HEK293 (cell line): ENCODE measurements around the gene DNAL4.
A peak's percentile ranks its signal among the peaks of the same experiment; 100 is the strongest.

ENCODE experiments used
- KLF16 ChIP-seq: fragments of 450-650 bp; formaldehyde crosslinking; IDR thresholded peaks from 2 replicates; pipeline ENCODE4 v1.5.1; 2017; ENCODE audit warnings: missing biosample characterization, missing genetic modification characterization
- KLF8 ChIP-seq: fragments of 450-650 bp; formaldehyde crosslinking; IDR thresholded peaks from 2 replicates; pipeline ENCODE4 v1.5.1; 2016; ENCODE audit warnings: missing biosample characterization, missing genetic modification characterization
- OSR2 ChIP-seq: fragments of 450-650 bp; formaldehyde crosslinking; IDR thresholded peaks from 2 replicates; pipeline ENCODE4 v1.5.1; 2016; ENCODE audit warnings: missing biosample characterization, missing genetic modification characterization
- SALL2 ChIP-seq: fragments of 450-650 bp; formaldehyde crosslinking; IDR thresholded peaks from 2 replicates; pipeline ENCODE4 v1.5.0; 2017; ENCODE audit warnings: missing biosample characterization, mild to moderate bottlenecking, missing genetic modification characterization, borderline replicate concordance
- SETDB1 ChIP-seq: IDR thresholded peaks from one replicate; pipeline ENCODE4 v1.6.1; 2017; ENCODE audit warnings: mild to moderate bottlenecking, low read length, moderate library complexity, mixed read lengths; ENCODE audit not compliant: insufficient read length
- SP2 ChIP-seq: fragments of 450-650 bp; formaldehyde crosslinking; IDR thresholded peaks from 2 replicates; pipeline ENCODE4 v1.5.1; 2016; ENCODE audit warnings: missing biosample characterization, missing genetic modification characterization
- SP7 ChIP-seq: fragments of 450-650 bp; formaldehyde crosslinking; IDR thresholded peaks from 2 replicates; pipeline ENCODE4 v1.5.1; 2016; ENCODE audit warnings: missing biosample characterization, missing genetic modification characterization
- TCF7L2 ChIP-seq: IDR thresholded peaks from 2 replicates; pipeline ENCODE4 v1.6.1; 2011; ENCODE audit warnings: low read depth, mild to moderate bottlenecking, inconsistent platforms, low read length, moderate library complexity, borderline replicate concordance
- ZBTB1 ChIP-seq: fragments of 450-650 bp; formaldehyde crosslinking; IDR thresholded peaks from 2 replicates; pipeline ENCODE4 v1.5.1; 2016; ENCODE audit warnings: missing biosample characterization, missing genetic modification characterization
- ZBTB20 ChIP-seq: fragments of 450-650 bp; formaldehyde crosslinking; IDR thresholded peaks from 2 replicates; pipeline ENCODE4 v1.5.1; 2016; ENCODE audit warnings: missing biosample characterization, missing genetic modification characterization
- ZBTB8A ChIP-seq: fragments of 450-650 bp; formaldehyde crosslinking; IDR thresholded peaks from 2 replicates; pipeline ENCODE4 v1.5.1; 2016; ENCODE audit warnings: missing biosample characterization, missing genetic modification characterization
- ZFP3 ChIP-seq: fragments of 450-650 bp; formaldehyde crosslinking; IDR thresholded peaks from 2 replicates; pipeline ENCODE4 v1.5.1; 2016; ENCODE audit warnings: low read depth, missing biosample characterization, missing genetic modification characterization
- ZFP37 ChIP-seq: fragments of 450-650 bp; formaldehyde crosslinking; IDR thresholded peaks from 2 replicates; pipeline ENCODE4 v1.5.1; 2016; ENCODE audit warnings: missing biosample characterization, missing genetic modification characterization
- ZNF112 ChIP-seq: fragments of 450-650 bp; formaldehyde crosslinking; IDR thresholded peaks from 2 replicates; pipeline ENCODE4 v1.5.0; 2017; ENCODE audit warnings: missing biosample characterization, missing genetic modification characterization
- ZNF157 ChIP-seq: fragments of 450-650 bp; formaldehyde crosslinking; IDR thresholded peaks from 2 replicates; pipeline ENCODE4 v1.5.1; 2016; ENCODE audit warnings: missing biosample characterization, missing genetic modification characterization
- ZNF223 ChIP-seq: fragments of 450-650 bp; formaldehyde crosslinking; IDR thresholded peaks from 2 replicates; pipeline ENCODE4 v1.5.1; 2016; ENCODE audit warnings: missing biosample characterization, missing genetic modification characterization
- ZNF24 ChIP-seq: fragments of 450-650 bp; formaldehyde crosslinking; IDR thresholded peaks from 2 replicates; pipeline ENCODE4 v1.5.1; 2016; ENCODE audit warnings: missing biosample characterization, missing genetic modification characterization
- ZNF416 ChIP-seq: fragments of 450-650 bp; formaldehyde crosslinking; IDR thresholded peaks from 2 replicates; pipeline ENCODE4 v1.5.1; 2016; ENCODE audit warnings: missing biosample characterization, missing genetic modification characterization
- ZNF558 ChIP-seq: fragments of 450-650 bp; formaldehyde crosslinking; IDR thresholded peaks from 2 replicates; pipeline ENCODE4 v1.5.1; 2016; ENCODE audit warnings: missing biosample characterization, missing genetic modification characterization
- ZNF561 ChIP-seq: fragments of 450-650 bp; IDR thresholded peaks from 2 replicates; pipeline ENCODE4 v1.5.1; 2018; ENCODE audit warnings: missing biosample characterization, missing genetic modification characterization, borderline replicate concordance
- ZNF600 ChIP-seq: fragments of 450-650 bp; formaldehyde crosslinking; IDR thresholded peaks from 2 replicates; pipeline ENCODE4 v1.5.1; 2016; ENCODE audit warnings: missing biosample characterization, missing genetic modification characterization
- ZNF623 ChIP-seq: fragments of 450-650 bp; formaldehyde crosslinking; IDR thresholded peaks from 2 replicates; pipeline ENCODE4 v1.5.1; 2016; ENCODE audit warnings: missing biosample characterization, missing genetic modification characterization
- ZNF658 ChIP-seq: fragments of 450-650 bp; formaldehyde crosslinking; IDR thresholded peaks from 2 replicates; pipeline ENCODE4; 2016; ENCODE audit warnings: missing biosample characterization, missing genetic modification characterization
- ZNF660 ChIP-seq: fragments of 450-650 bp; IDR thresholded peaks from 2 replicates; pipeline ENCODE4 v1.5.1; 2018; ENCODE audit warnings: missing biosample characterization, mild to moderate bottlenecking, missing genetic modification characterization
- ZNF677 ChIP-seq: fragments of 450-650 bp; IDR thresholded peaks from 2 replicates; pipeline ENCODE4 v1.5.0; 2018; ENCODE audit warnings: missing biosample characterization, mild to moderate bottlenecking, missing genetic modification characterization, moderate library complexity
- ZNF707 ChIP-seq: fragments of 450-650 bp; formaldehyde crosslinking; IDR thresholded peaks from 2 replicates; pipeline ENCODE4 v1.5.1; 2016; ENCODE audit warnings: missing biosample characterization, missing genetic modification characterization
- ZNF76 ChIP-seq: fragments of 450-650 bp; formaldehyde crosslinking; IDR thresholded peaks from 2 replicates; pipeline ENCODE4; 2016; ENCODE audit warnings: low read depth, missing biosample characterization, missing genetic modification characterization, borderline replicate concordance
- ZNF777 ChIP-seq: fragments of 450-650 bp; formaldehyde crosslinking; IDR thresholded peaks from 2 replicates; pipeline ENCODE4 v1.5.1; 2017; ENCODE audit warnings: missing biosample characterization, missing genetic modification characterization, borderline replicate concordance
- TF ChIP-seq, protein P1 (sequence below): fragments of 450-650 bp; formaldehyde crosslinking; IDR thresholded peaks from 2 replicates; pipeline ENCODE4 v1.5.1; 2017; ENCODE audit warnings: missing biosample characterization, mild to moderate bottlenecking, missing genetic modification characterization, moderate library complexity
- TF ChIP-seq, protein P2 (sequence below): fragments of 450-650 bp; formaldehyde crosslinking; IDR thresholded peaks from 2 replicates; pipeline ENCODE4 v1.5.1; 2017; ENCODE audit warnings: missing biosample characterization, missing genetic modification characterization
- TF ChIP-seq, protein P3 (sequence below): fragments of 450-650 bp; formaldehyde crosslinking; IDR thresholded peaks from 2 replicates; pipeline ENCODE4 v1.5.1; 2016; ENCODE audit warnings: missing biosample characterization, missing genetic modification characterization, low read depth
- TF ChIP-seq, protein P4 (sequence below): fragments of 450-650 bp; formaldehyde crosslinking; IDR thresholded peaks from 2 replicates; pipeline ENCODE4 v1.5.1; 2016; ENCODE audit warnings: missing biosample characterization, missing genetic modification characterization
- TF ChIP-seq, protein P5 (sequence below): fragments of 450-650 bp; formaldehyde crosslinking; IDR thresholded peaks from 2 replicates; pipeline ENCODE4 v1.5.1; 2016; ENCODE audit warnings: missing biosample characterization, missing genetic modification characterization

DNAL4 gene

DNA sequence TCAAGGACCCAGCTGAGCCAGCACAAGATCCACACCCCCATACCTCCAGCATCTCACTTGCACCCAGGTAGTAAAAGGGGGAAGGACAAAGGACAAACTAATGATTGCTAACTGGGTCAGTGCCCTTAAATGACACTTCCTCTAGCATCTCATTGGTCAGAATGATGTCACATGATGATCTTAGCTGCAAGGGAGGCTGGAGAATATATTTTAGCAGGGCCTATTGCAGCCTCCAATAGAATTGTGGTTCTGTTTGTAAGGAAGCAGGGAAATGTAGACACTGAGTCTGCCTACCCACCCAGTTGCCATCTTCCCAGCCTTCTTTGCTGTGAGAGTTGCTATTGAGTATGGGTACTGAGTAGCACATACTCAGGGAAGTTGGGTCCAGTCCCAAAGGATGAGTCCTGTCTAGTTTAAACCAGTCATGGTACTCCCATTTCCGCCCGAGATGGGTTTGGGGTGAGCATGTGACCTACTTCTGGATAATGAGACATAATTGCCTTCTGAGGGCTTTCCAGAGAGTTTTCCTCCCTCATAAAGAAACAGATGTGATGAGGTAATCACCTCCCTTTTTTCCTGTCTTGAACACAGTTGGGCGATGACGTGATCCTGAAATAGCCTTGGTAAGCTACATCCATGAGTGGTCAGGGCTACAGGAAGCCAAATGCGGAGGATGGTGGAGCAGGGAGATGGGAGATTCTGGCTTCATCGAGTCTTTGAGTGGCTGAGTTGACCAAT is 5.5 kb upstream of the DNAL4 start (continued):
- TF ChIP-seq KLF16 (tag by site-specific recombination) (0 out of 2 replicates have a peak, but pooled peaks have one; percentile 34), SP2 (tag by site-specific recombination) (peak; percentile 43), ZFP37 (tag by site-specific recombination) (no peak), ZNF416 (tag by site-specific recombination) (no peak), ZNF707 (no peak), SALL2 (tag by site-specific recombination) (no peak), ZNF777 (tag by site-specific recombination) (no peak), ZBTB1 (tag by site-specific recombination) (0 out of 2 replicates have a peak, but pooled peaks have one; percentile 17), ZNF660 (tag by site-specific recombination) (peak; percentile 86), ZBTB20 (tag by site-specific recombination) (no peak), ZNF223 (tag by site-specific recombination) (no peak), KLF8 (tag by site-specific recombination) (peak; percentile 46; the same call in 1 of the 2 replicates), ZFP3 (tag by site-specific recombination) (no peak), ZNF24 (tag by site-specific recombination) (peak; percentile 66; the same call in 1 of the 2 replicates), SETDB1 (peak; percentile 85), ZNF600 (tag by site-specific recombination) (no peak), ZNF658 (tag by site-specific recombination) (no peak), ZNF558 (tag by site-specific recombination) (no peak), TCF7L2 (no peak), ZNF112 (no peak), ZNF677 (no peak), OSR2 (peak; percentile 77), ZNF561 (no peak), SP7 (tag by site-specific recombination) (peak; percentile 68; the same call in 1 of the 2 replicates), ZBTB8A (tag by site-specific recombination) (peak; percentile 39; the same call in 1 of the 2 replicates), ZNF76 (tag by site-specific recombination) (peak; percentile 19; the same call in 1 of the 2 replicates), ZNF157 (tag by site-specific recombination) (no peak), ZNF623 (tag by site-specific recombination) (no peak)
- TF ChIP-seq, protein P1, sequence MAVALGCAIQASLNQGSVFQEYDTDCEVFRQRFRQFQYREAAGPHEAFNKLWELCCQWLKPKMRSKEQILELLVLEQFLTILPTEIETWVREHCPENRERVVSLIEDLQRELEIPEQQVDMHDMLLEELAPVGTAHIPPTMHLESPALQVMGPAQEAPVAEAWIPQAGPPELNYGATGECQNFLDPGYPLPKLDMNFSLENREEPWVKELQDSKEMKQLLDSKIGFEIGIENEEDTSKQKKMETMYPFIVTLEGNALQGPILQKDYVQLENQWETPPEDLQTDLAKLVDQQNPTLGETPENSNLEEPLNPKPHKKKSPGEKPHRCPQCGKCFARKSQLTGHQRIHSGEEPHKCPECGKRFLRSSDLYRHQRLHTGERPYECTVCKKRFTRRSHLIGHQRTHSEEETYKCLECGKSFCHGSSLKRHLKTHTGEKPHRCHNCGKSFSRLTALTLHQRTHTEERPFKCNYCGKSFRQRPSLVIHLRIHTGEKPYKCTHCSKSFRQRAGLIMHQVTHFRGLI (tag by site-specific recombination), result no peak
- TF ChIP-seq, protein P2, sequence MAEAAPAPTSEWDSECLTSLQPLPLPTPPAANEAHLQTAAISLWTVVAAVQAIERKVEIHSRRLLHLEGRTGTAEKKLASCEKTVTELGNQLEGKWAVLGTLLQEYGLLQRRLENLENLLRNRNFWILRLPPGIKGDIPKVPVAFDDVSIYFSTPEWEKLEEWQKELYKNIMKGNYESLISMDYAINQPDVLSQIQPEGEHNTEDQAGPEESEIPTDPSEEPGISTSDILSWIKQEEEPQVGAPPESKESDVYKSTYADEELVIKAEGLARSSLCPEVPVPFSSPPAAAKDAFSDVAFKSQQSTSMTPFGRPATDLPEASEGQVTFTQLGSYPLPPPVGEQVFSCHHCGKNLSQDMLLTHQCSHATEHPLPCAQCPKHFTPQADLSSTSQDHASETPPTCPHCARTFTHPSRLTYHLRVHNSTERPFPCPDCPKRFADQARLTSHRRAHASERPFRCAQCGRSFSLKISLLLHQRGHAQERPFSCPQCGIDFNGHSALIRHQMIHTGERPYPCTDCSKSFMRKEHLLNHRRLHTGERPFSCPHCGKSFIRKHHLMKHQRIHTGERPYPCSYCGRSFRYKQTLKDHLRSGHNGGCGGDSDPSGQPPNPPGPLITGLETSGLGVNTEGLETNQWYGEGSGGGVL (tag by site-specific recombination), result peak; percentile 80
- TF ChIP-seq, protein P3, sequence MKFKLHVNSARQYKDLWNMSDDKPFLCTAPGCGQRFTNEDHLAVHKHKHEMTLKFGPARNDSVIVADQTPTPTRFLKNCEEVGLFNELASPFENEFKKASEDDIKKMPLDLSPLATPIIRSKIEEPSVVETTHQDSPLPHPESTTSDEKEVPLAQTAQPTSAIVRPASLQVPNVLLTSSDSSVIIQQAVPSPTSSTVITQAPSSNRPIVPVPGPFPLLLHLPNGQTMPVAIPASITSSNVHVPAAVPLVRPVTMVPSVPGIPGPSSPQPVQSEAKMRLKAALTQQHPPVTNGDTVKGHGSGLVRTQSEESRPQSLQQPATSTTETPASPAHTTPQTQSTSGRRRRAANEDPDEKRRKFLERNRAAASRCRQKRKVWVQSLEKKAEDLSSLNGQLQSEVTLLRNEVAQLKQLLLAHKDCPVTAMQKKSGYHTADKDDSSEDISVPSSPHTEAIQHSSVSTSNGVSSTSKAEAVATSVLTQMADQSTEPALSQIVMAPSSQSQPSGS, result peak; percentile 98
- TF ChIP-seq, protein P4, sequence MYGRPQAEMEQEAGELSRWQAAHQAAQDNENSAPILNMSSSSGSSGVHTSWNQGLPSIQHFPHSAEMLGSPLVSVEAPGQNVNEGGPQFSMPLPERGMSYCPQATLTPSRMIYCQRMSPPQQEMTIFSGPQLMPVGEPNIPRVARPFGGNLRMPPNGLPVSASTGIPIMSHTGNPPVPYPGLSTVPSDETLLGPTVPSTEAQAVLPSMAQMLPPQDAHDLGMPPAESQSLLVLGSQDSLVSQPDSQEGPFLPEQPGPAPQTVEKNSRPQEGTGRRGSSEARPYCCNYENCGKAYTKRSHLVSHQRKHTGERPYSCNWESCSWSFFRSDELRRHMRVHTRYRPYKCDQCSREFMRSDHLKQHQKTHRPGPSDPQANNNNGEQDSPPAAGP (tag by site-specific recombination), result peak; percentile 67; the same call in 1 of the 2 replicates
- TF ChIP-seq, protein P5, sequence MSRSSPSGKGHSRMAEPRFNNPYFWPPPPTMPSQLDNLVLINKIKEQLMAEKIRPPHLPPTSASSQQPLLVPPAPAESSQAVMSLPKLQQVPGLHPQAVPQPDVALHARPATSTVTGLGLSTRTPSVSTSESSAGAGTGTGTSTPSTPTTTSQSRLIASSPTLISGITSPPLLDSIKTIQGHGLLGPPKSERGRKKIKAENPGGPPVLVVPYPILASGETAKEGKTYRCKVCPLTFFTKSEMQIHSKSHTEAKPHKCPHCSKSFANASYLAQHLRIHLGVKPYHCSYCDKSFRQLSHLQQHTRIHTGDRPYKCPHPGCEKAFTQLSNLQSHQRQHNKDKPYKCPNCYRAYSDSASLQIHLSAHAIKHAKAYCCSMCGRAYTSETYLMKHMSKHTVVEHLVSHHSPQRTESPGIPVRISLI (tag by site-specific recombination), result 0 out of 2 replicates have a peak, but pooled peaks have one; percentile 54
